Stimulated activated CD8-positive, alpha-beta memory T cell treated with anti-CD3 and anti-CD28 coated beads, Interleukin-4, amount 100 ng/mL, for 48 hours (primary cell): ENCODE measurements around the gene NRG2.

ENCODE experiments used
- DNase-seq: peaks from one replicate; pipeline ENCODE4 v3.0.0-alpha.2; 2020

The NRG2 gene

DNA sequence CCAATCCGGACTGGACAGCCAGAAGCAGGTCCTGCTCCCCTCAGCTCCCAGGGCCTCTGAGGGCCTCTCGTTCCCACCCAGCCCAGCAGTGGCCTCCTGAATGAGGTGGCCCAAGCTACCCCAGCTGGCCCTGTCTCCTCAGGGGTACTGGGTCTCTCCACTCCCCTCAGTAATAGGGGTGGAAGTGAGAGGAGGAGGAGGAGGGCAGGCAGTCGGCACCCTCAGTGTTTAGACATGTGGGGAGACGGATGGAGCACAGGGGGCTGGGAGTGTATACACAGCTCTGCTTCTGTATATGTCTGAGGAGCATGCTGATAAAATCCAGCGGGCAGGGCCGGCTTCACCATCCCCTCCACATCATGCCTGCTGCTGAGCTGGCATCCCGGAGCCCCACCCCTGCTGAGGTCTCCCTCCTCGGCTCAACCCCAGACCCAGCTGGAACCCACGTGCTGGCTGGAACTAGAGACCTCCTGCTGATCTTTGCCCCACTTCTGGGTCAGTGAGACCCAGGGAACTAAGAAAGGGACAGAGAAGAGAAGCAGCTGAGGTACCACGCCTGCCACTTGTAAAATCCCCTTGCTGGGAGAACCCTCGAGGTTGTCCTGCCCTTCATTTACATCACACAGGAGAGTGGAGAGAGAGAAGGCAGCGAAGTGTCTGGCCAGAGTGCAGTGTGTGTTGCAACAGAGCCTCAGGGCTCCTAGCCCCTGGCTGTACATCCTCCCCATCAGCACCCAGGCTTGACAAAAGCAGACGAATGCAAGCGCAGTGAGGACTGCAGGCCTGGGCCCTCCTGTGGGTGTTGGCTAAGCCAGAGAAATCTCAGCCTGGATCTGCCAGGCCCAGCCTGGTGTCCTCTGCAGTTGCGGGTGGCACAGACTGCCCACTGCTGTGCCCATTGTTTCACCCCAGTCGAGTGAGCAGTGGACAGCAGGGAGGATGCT lies 170.0 kb downstream of the NRG2 start:
- no peak for DNase-seq

- no peak for DNase-seq
Measured at GRCh38 chr5:139872052-139872766, 170.9 kb downstream of the NRG2 start.

GRCh38 chr5:139871614-139872013 lies 171.5 kb downstream of the NRG2 start:
- no peak for DNase-seq

GRCh38 chr5:139870677-139871076 lies 172.4 kb downstream of the NRG2 start:
- DNase-seq = no peak

DNA sequence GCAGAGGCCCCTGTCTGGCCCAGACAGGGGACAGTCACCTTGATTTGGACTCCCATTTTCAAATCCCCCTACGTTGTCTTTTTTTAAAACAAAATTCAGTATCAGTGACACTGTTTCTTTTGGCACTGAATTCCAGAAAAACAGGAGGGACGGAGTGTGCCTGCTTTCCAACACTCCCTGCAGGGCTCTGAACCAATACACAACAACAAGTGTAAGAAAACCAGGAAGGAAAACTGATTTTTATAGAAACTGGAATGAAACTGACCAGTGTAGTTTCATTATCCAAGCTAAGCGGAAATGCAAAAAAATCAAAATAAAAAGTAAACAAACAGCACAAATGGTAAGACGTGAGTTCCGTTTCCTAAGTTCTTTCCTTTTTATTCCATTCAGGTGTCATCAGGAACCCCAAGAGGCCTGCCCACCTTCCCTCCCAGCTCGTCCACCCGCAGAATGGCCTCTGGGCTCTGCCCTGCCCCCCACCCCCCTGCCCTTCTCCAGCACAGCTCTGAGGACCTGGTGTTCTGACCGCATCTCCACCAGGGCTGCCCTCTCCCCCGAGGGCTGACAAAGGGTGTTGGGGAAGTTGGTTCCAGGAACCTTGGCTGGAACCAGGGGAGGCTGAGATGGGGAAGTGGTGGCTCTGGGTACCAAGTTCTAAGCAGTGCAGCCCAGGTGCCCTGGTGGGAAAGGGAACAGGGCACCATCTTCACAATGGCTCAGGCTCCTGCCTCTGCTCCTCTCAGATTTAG lies 173.9 kb downstream of the NRG2 start:
- no peak for DNase-seq

DNA sequence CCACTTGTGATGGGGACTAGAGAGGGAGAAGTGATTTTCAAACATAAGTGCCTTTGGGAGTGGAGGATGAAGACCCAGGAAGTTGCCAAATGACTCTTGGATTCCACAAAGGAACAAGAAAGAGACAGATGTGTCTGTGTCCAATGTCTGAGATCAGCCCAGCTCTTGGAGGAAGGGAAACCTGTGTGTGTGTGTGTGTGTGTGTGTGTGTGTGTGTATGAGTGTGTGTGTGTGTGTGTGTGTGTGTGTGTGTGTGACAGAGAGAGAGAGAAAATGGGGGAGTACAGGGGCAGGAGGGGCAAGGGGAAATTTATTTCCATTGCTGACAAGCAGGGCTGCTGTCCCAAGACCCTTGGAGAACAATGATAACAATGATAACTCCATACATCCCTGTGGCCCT lies 175.5 kb downstream of the NRG2 start:
- DNase-seq = no peak

DNA sequence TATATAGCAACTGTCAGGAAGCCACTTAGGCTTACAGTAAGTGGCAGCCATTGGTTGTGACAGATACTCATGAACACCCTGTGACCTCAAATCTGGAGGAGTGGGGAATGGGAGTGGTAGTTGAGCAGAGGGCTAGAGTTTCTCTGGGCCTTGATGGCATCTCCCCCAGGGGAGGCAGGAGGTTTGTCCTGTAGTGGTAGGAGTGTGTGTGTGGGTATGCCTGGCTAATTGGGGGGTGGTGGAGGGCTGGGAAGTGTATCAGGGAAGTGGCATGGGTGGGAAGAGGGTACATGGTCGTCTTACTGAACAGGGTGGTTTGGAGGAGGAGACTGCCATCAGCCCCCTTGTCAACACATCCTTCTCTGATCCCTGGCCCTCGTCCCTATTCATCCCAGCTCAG lies 176.0 kb downstream of the NRG2 start:
- DNase-seq = no peak

- DNase-seq = no peak
Measured at GRCh38 chr5:139864716-139865483, 178.2 kb downstream of the NRG2 start.

DNA sequence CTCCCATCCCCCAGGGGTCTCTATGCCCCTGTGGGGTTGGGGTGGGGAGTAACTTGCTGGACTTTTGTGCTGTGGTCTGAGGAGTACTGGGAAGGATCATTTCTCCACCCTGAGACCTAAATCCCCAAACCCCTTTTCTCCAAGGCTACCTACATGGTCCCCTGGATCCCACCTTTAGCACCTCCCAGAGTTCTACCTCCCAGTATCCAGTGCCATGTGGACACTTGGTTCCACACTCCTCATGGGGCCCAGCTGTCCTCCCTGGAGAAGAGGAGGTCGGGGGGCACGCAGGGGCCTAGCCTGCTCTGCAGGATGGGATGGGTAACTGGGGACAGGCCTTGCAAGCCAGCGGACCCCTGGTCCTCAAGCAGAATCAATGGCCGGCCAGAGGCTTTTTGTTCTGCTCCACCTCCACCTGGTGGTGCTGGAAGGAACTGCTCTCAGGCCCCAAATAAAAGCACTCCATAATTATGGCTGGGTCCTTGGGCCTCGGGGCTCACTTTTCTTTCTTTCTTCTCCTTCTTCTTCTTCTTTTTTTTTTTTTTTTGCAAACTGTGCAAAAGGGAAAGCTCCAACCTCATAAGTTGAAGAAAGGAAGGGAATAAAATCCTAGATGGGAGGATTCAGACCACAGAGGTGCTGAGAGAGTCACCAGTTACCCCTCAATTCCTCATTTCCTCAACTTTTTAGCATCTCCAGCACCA lies 179.1 kb downstream of the NRG2 start:
- DNase-seq = peak; percentile 77

- DNase-seq = no peak
Measured at GRCh38 chr5:139863361-139863760, 179.7 kb downstream of the NRG2 start.

GRCh38 chr5:139862803-139863202 lies 180.3 kb downstream of the NRG2 start:
- no peak for DNase-seq

DNA sequence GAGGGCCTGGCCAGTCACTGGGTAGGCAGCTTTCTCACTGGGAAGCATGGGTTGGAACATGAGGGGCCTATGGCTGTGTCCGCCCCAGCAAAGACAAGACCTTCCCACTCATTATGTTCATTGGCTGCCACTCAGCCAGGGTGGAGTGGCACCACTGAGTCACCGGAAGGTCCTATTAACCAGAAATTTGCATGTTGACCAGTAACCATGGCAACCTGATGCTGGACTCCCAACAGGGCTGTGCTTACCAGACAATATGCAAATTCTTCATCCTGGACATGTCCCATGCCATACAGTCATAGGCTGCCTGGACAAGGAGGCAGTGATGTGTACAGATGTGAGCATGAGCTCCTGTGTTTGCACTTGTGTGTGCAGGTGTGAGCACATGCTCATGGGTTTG lies 180.8 kb downstream of the NRG2 start:
- no peak for DNase-seq

DNA sequence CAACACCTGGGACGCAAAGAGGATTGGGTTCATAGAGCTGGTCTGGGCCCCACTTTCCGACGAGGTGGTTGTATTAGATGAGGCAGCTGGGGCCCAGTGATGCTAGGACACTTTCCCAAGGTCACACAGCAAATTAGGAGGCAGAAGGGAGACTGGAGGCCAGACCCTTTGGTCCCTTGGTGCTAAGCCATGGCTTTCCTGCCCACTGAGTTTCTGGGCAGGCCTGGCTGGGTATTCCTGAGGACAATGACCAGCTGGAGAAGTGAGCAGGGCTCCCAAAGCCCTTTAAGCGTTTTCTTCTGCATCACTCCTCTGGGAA lies 181.3 kb downstream of the NRG2 start:
- no peak for DNase-seq

DNA sequence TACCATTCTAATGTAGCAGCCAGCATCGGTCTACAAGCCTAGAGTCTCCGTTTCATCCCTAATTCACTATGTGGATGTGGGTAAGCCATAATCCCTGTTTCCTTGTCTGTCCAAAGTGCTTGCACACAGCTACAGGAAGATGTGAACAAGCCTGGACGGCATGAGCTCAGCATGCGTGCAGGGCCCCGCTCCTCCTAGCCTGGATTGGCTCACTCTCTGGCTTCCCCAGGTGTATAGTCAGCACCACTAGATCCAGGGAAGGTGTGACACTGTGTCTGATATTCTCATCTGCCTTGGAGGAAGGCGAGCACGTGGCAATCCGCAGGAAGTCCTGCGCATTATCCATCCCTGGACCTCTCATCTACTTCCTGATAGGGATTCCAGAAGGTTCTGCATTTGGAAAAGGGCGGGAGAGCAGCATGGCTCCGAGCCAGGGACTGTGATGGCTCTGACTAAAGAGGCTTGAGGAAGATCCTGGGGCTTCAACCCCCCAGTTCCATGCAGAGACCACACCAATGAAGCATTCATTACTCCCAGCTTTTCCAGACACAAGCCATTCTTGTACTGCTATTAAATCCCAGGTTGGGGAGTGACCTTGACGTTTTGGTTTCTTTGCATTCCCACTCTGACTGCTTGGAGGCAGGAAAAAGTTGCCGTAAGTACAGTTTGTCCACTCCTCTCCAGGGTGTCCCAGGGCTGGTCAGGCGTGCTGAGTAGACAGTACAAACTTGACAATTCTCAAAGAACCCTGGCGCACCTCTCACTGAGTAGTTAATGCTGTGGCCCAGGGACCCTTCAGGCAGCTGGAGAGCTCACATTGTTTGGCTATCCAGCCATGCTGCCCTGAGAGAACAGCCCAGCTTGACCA lies 181.8 kb downstream of the NRG2 start:
- no peak for DNase-seq

- no peak for DNase-seq
Measured at GRCh38 chr5:139859013-139859412, 184.1 kb downstream of the NRG2 start.

DNA sequence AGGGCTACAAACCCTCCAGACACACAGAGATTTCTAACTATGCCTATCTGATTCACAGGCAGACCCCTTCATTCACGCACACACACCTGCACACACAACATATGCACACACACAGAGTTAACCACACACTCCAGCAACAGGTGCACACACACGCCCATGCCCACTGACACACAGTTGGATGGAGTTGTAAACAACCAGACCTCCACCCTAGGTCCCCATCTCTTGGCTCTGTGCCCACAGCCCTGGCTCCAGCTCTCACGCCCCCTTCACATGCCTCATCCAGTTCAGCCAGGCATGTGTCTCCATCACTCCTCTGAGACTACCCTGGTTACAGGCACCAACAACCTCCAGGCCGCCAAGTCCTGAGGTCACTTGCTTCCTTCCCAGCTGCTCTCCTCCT lies 186.4 kb downstream of the NRG2 start:
- DNase-seq = no peak

- DNase-seq = no peak
Measured at GRCh38 chr5:139855946-139856540, 187.1 kb downstream of the NRG2 start.

- no peak for DNase-seq
Measured at GRCh38 chr5:139855451-139855850, 187.6 kb downstream of the NRG2 start.

DNA sequence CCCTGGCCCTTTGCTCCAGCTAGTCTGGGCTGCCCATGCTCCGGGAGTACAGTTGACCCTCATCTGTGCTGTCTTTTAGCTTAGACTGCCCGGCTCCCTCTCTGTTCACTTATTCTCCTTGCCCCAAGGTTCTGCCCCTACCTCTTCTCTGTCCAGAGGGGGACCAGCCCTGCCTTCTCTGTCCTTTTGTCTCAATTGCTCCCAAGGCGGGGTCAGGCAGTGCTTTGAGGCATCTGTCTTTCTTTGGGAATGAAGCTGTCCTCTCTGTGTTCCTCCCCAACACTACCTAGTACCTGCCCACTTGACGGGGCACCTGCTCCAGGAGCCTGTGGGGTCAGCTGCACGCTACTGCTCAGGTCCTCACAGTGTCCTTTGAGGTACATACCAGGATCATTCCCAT lies 188.1 kb downstream of the NRG2 start:
- no peak for DNase-seq

DNA sequence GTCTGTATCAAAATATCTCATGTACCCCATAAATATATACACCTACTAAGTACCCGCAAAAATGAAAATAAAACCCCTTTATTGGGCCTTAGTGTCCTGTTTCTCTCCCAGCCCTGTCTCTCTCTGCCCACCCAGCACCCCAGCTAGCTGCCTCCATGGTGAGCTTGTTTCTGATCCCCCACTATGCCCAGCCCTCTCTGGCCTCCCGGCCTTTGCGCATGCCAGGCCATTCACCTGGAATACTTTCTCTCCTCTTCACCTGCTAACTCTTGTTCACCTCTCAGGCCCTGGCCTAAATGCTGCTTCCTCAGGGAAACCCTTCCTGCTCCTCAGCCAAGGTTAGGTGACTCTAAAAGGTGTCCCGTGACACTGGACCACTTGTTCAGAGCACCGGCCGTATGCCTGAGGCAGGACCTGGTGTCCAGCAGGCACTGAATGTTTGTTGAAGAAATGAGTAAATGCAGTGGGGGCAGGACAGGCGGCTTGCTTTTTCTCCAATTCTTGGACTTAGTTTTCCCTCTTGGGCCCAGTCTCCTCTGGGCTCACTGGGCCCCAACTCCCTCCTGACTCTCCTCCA lies 189.0 kb downstream of the NRG2 start:
- no peak for DNase-seq
